Kidney tubule cell (primary cell): ENCODE results near the gene ELL.

Experiments used
- DNase-seq: peaks from one replicate; pipeline ENCODE4 v3.0.0-alpha.2; 2018; ENCODE audit warnings: low spot score

ELL gene

DNA sequence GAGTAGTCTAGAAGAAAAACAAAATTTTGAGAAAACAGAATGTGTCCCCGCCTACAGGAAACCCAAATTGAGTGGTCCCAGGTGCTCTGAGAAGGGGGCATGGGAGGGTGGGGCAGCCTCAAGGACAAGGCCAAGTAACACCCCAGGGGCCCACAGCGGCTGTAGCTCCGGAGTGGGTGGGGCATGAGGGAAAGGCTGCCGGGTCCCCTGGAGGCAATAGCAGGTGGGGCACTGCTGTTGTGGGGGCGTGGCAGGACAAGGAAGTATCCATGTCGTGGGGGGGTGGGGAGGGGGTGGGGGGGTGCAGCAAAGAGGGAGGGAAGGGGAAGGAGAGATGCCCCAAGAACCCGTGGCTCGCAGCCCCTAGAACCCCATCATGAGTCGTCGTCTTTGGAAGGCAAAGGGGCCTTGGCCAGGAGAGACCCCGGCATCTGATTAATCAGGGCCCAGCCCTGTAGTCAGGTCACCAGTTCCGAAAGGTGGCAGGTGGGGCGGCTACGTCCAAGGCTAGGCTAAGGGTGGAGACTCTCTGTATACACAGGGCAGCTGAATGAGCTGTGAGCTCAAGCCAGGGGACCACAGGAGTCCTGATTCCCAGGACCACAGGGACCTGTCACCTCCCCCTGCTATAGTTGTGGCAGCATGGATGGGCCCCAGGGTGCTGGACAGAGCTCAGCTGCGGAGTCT, 76.5 kb downstream of the ELL start:
- no peak for DNase-seq

DNA sequence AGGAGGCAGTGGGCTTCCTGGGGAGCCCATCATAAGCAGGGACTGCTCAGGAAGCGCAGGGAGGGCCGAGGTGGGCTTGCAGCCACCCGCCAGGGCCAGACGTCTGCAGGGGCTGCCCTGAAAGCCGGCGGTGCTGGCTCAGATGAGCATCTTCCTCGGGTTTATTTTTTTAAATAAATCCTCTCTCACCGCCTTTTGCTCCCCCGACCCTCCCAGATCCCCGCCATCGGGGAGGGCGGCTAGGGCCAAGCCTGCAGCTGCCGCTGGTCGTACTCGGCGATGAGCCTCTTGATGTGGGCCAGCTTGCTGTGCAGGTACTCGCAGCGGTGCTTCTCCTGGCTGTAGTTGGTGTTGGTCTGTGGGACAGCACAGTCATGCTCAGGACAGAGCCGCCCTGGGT, 77.4 kb downstream of the ELL start:
- no peak for DNase-seq

DNA sequence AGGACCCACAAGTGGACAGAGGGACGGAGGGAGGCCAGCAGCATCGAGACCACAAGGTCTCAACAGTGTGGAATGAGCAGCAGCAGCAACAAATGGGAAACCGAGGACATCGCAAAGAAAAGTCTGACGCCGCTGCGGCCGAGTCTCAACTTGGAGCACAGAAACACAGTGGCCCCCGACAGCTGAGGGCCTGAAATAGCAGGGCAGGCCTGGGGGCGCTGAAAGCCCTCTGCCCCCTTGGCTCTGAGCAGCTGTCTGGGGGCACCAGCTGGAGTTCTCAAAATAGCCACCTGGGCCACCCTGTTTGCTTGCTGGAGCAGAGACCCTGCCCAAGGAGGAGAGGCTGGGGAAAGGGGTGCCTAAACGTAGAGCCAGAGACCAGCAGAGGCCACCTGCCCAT, 78.0 kb downstream of the ELL start:
- DNase-seq: no peak

DNA sequence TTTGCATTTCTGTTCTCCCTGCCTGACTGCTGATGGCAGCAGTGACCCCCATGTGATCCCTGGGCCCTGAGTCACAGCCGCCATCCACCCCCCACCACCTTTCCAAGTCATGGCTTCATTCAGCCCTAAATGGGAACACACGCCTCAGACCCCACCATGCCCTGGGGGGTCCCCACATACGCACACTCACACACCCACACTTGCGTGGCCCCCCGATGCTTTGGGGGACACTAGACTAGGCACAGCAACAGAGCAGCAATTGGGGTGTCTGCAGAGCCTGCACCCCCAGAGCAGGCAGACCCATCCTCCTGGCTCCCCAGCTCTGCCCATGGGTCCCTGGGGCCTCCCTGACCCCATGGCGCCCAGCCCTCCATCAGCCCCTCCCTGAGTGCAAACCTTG, 78.5 kb downstream of the ELL start:
- no peak for DNase-seq

DNA sequence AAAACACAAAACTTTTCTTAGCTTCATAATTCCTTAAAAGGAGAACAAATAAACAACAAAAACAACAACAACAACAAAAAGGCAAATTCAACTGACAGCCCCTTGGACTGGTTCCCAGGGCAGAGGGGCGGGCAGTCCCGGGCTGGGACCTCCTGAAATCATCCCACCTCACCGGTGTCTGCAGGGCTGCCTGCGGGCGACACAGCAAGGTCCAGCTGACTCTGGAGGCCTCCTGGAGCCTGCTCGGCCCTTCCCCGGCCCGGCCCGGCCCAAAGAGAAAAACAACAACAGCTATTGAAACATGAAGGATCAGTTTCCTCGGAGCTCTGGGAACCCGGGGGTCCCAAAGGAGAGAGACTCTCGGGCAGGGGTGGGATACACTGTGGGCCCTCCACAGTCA, 78.9 kb downstream of the ELL start:
- DNase-seq: no peak

DNA sequence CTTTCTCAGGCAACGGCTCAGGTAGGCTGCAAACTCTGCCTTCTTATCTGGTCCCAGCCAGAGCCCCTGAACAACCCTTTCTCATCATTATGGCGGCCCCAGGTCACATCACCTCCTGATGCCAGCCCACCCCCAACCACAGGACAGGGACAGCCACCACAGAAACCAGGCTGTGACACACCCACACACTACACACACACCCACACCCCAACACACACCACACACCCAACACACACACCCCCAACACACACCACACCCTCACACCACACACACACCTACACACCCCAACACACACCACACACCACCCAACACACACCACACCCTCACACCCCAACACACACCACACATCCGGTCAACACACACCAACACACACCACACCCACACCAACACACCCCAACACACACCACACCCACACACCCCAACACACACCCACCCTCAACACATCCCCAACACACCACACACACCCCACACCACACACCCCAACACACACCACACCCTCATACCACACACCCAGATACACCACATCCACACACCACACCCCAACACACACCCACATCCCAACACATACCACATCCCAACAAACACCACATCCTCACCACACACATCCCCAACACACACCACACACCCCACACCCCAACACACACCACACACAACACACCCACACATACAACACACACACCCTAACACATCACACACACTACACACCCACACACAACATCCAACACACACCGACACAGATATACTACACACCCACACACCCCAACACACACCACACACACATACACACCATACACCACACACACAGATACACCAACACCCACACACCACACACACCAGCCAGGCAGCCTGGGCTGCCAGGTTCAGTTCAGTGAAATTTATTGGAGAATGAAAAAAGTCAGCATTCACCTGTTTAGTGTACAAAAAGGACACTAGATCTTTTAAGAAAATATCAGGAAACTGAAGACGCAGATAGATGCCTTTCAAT, 79.8 kb downstream of the ELL start:
- DNase-seq: no peak

DNA sequence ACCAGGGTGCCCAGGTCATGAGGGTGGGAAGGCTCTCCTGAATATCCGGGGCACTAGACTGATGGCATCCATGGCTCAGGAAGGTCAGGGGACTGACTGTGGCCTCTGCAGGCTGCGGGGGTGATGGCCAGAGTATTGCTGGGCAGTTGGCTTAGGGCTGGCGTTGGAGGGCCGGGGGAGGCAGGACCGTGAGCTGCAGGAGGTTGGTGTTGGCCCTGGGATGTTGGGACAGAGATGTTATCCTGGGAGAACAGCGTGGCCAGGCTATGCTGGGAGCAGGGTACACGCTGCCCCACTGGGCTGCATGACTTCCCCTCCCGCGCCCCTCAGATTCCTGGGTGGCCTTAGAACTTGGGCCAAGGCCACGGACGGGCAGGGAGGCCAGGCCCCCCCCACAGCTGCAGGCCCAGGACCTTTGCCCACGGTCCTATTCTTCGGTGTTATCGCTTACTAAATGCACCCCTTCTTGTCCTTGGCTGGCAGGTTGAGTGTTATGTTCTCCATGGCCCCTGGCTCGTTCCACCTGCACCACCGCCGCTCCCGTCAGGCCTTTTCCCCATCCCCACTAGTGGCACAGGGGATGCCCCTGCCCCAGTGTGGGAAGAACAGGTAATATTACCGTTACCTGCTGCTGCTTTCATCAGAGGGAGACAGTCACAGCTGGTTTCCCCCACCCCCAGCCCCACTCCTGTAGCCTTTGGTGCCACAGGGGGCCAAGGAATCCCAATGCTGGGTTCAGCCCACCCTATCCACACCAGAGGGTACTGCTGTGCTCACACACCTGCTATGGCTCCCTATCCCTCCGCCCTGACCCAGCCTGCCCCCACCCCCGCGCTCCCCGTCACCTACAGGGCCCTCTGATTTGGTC, 80.7 kb downstream of the ELL start:
- no peak for DNase-seq

DNA sequence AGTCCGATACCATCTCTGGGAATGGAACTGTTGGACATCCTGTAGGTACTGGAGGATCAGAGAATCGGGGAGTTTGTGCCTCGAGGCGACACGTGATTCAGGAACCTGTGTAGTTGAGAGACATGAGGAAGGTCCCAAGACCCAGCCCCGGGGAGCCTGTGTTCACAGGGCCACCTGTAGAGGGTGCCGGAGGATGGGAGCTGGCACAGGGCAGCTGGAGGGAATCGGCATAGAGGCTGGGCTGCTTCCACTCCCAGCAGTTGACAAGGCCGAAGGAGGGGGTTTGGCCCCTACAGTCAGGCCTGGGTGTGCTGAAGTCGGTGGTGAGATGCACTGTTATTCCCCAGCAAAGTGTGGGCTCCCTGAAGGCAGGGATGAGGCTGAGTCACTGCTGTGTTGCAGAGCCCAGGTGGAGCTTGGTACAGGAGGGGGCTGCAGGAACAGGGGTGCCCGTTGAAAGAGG, 81.4 kb downstream of the ELL start:
- DNase-seq: no peak

DNA sequence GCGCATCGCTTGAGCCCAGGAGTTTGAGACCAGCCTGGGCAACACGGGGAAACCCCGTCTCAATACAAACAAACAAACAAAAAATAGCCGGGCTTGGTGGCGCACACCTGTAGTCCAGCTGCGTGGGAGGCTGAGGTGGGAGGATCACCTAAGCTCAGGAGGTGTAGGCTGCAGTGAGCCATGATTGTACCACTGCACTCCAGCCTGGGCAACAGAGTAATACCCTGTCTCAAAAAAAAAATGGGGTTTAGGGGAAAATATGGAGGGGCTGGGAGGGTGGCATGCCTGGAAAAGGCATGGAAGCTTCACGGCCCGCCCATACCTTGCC, 82.0 kb downstream of the ELL start:
- DNase-seq: no peak

DNA sequence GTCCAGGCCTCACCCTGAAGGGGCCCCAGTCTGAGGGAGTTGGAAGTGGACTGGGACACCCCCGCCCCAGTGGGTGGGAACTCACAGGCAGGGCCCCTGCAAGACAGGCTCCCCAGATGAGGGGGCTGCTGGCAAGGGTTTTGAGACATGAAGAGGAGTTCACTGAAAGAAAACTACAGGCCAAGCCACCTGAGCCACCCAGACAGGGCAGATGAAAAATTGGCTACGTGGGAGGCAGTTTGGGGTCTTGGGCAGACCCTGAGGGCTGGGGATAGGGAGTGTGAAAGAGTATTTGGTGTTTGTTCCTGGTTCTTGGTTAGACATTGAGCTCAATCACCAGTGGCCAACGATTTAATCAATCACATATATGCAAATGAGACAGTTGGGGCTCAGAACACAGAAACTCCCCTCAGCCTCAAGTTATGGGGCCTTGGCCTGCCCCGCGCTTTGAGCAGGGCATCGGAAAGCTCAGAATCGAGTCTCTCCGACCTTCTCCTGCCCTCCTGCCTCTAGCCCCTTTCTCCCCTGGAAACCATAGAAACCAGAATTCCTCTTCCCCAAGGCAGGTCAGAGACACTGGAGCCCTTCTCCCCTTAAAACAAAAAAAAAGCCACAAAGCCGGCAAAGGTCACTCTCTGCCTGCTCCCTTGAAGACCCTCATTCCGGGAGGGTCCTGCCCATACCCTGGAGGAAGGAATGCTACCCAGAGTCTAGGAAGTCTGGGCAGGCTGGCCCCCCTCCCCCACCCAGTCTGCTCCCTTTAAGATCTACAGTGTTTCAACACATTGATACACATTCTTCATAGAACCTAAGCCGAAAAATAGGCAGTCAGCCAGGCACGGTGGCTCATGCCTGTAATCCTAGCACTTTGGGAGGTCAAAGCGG, 82.6 kb downstream of the ELL start:
- no peak for DNase-seq

DNA sequence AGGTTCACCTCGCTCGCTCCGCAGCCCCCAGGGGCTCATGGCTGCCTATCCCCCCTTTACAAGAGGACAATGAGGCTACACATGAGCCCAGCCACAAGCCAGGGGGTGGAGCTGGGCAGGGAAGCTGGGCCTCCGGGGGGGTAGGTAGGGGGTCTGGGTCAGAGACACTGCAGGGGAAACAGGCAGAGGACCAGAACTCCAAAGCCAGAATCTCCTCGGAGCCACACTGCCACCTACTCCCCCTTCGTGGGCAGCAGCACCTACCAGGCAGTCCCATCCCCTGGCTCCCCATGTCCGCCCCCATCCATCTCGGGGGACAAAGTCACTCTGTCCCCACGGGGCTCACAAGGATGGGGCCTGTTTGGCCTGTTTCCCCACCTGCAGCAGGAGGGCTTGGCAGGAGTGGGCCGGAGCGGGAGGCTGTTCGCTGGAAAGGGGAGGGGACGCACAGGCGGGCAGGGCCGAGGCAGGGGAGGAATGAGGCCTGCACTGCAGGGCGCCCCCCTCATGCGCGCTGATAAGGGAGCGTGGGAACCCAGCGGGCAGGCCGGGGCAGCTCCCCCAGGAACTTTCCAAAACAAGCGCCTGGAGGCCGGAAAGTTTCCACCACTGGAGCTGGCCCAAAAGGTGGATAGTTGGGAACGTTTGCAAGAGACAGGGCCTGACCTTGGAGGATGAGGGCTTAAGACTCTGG, 83.4 kb downstream of the ELL start:
- DNase-seq: no peak

DNA sequence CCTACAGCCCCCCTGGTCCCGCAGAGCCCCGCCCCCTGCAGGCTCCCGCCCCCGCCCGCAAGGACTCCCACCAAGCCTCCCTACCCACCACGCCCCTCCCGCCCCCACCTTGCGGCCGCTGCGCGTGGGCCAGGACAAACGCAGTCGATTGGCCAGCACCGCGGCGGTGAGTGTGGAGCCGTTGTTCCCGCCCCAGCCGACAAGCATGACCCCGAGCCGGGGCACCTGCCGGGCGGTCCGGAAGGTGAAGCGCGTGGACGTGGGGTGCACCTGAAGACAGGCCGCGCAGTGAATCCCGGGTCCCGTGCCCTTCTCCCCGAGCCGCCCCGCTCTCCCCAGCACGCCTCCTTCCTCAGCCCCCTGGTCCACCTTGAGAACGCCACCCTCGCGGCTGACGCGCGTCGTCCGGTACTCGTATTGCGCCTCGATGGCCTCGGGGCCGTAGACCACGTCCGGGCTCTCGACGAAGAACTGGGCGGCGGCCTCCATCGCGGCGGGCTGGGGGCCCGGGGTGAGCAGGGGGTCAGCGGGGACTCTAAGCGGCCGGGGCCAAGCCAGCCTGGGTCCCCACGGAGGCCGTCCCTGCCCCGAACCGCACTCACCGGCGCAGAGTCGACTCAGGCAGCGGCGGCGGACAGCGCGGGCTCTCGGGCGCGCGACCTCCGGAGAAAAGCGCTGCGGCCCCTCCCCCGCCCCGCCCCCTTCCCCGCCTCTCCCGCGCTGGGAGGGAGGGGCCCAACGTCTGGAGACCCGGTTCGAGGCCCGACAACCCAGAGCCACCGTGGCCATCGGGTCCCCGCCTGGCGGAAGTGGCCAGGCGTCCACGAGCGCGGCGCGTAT, 84.2 kb downstream of the ELL start, which contains the start of gene ISYNA1:
Gene ISYNA1 (minus strand): TSS at position 643 of the 840 bp plus-strand sequence. CDS start 154 bp downstream, at position 489.
- peak; percentile 55 for DNase-seq

DNA sequence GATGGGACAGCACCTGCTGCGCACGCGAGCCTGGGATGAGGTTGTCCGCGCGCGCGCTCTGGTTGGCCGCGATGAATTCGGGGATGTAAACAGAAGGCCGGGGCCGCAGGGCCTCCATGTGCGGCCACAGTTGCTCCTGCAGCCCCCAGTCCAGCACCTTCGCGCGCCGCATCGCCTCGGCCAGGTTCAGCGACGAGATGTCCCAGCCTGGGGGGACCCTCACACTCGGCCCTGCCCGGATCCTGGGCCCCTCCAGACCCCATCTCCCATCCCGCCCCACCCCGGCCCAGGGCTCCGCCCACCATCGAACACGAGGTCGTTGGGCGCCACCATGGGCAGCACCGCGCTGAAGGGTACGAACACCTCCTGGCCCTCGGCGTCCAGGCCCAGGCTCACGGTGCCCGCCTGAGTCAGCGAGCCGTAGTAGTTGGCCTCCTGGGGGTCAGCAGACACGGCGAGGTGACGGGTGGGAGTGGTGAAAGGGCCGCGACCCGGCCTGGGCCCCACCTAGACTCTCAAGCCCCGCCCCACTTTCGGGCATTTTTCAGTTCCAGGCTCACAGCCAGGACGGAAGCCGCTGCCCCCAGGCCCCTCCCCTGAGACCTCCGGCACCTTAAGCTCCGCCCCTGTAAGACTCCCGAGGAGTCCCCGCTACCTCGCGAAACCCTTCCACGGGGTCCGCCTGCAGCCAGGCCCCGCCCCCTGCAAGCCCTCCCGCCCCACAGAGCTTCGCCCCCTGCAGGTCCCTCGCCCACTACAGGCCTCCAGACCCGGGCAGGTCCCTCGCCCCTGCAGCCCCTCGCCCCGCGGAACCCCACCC, 85.0 kb downstream of the ELL start:
- DNase-seq: peak; percentile 86

DNA sequence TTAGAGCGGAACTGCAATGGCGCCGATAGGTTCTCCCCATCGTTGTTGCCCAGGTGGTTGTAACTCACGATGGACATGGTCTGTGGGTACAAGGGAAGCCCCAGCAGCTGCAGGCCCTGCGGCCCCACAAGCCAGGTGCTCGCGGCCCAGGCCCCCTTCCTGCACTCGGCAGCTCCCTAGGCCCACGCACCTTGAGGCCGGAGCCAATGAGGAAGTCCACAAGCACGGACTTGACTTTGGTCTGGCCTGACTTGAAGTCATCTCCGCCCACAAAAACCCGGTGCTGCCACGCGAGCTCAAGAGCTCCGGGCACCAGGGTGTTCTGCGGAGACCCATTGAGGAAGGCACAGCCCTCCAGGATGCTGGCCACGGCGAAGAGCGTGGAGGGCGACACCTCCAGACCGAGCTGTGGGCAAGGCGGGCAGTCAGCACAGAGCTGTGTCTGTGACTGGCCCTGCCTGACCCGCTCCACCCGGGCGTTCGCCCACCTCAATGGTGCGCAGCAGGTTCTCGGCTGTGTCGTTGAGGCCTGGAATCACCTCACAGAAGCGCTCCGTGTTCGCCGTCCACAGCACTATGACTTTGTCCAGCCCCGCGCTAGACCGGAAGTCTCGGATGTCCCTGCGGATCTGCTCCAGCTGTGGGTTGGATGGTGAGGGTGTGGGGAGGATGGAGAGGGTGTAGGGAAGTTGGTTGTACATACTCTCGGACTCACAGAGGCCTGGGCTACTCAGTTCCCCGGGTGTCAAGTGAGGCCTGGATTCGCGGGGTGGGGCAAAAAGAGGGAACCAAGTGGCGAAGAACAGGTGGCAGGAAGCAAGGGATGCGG, 85.8 kb downstream of the ELL start:
- no peak for DNase-seq

DNA sequence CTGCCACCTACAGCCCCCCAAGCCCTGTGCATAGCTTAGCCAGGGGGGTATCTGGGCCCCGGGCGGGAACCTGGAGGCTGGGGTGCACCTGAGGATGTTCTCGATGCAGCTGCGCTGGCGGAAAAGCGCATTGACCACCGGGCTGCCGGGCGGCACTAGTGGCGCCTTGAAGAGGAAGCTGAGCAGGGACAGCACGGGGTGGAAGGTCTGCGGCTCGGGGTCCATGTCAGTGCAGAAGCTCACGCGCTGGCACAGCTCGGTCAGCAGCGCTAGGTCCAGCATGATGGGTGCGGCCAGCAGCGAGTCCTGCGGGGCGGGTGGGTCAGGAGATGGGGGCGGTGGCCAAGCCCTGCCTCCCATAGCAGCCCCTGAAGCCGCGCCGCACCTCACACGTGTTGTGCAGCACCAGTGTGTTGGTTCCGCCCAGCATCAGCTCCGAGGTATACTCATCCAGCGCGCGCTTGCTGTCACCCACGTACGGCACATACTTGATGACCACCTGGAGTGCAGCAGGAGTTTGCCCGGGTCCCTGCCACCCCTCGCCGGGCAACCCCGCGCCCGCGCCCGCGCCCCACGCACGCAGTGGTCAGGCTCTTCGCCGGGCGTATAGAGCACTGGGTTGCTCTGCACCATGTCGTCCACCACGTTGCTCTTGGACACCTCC, 86.6 kb downstream of the ELL start:
- no peak for DNase-seq

DNA sequence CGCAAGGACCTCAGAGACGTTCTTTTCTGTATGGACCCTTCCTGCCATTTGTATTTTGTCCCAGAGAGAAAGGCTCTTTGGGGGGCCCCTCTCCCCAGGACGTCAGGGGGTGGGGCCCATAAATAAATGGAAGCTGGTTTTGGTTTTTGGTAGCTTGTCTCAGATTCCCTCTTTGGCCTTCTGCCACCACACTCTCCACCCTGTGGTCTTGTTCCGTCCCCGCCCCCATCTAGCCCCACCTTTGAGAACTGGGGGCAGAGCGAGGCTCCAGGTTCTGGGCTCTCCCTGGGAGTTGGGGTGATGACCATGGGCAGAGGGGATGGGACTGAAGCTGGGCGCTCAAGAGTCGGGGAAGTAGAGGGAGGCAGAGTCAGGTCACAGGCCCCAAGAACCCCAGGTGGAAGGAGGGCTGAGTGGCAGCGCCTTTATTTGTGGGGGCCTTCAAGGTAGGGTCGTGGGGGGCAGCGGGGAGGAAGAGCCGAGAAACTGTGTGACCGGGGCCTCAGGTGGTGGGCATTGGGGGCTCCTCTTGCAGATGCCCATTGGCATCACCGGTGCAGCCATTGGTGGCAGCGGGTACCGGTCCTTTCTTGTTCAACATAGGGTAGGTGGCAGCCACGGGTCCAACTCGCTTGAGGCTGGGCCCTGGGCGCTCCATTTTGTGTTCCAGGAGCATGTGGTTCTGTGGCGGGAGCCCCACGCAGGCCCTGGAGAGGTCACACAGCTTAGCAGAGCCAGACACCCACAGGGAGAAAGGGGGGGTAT, 87.3 kb downstream of the ELL start:
- DNase-seq: no peak
